SK-N-DZ (cell line): ENCODE measurements around the gene SRC.

Source experiments
- DNase-seq: peaks from one replicate; pipeline ENCODE4 v3.0.0-alpha.2; 2015; ENCODE audit warnings: low spot score

The SRC gene

GRCh38 chr20:37349517-37350491, 3.9 kb downstream of the SRC start:
- no peak for DNase-seq

GRCh38 chr20:37350649-37351574, 5.0 kb downstream of the SRC start:
- DNase-seq = no peak

GRCh38 chr20:37351689-37352607, 6.0 kb downstream of the SRC start:
- no peak for DNase-seq

GRCh38 chr20:37352608-37352980, 6.7 kb downstream of the SRC start:
- DNase-seq = no peak

GRCh38 chr20:37353285-37353849, 7.4 kb downstream of the SRC start:
- no peak for DNase-seq

- no peak for DNase-seq
Observed at GRCh38 chr20:37354210-37355195, 8.6 kb downstream of the SRC start.

GRCh38 chr20:37355252-37356180, 9.6 kb downstream of the SRC start:
- DNase-seq = no peak

- no peak for DNase-seq
Observed at GRCh38 chr20:37356387-37356786, 10.4 kb downstream of the SRC start.

GRCh38 chr20:37356961-37357371, 11.0 kb downstream of the SRC start:
- DNase-seq = no peak

- no peak for DNase-seq
Observed at GRCh38 chr20:37357481-37358365, 11.8 kb downstream of the SRC start.

- no peak for DNase-seq
Observed at GRCh38 chr20:37358366-37359150, 12.6 kb downstream of the SRC start.

- no peak for DNase-seq
Observed at GRCh38 chr20:37359331-37359730, 13.4 kb downstream of the SRC start.

GRCh38 chr20:37359836-37360235, 13.9 kb downstream of the SRC start:
- DNase-seq = no peak

GRCh38 chr20:37360391-37361115, 14.6 kb downstream of the SRC start:
- no peak for DNase-seq

- DNase-seq = no peak
Observed at GRCh38 chr20:37361336-37361735, 15.4 kb downstream of the SRC start.

- DNase-seq = no peak
Observed at GRCh38 chr20:37362231-37362792, 16.4 kb downstream of the SRC start.
